GM12892 (cell line): ENCODE measurements around the gene FGF19.

Experiments used
- POLR2A ChIP-seq: IDR thresholded peaks from 2 replicates; pipeline ENCODE4 v1.6.1; 2011; ENCODE audit warnings: low read depth, low read length, control low read depth
- POLR2AphosphoS5 ChIP-seq: IDR thresholded peaks from 2 replicates; pipeline ENCODE4 v1.6.1; 2011; ENCODE audit warnings: low read depth, low read length, control low read depth

DNA sequence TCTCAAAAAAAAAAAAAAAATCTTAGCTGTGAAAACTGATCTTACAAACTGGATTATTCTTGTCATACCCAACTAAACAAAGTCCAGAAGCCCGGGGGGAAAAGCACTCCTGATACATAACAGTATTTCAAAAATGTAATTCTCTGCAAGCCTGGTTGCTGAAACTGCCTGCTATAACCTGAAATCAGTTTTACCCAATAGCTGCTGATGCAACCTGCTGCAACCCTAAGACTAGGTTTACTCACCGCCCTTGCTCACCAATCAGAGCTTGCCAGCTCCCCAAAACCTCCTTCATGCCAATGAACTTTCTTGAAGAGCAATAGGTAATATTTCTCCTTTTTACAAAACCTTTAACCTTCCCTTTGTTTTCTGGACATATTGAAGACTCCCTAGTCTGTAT, 12.4 kb downstream of the FGF19 start:
- TF ChIP-seq POLR2A (no peak), POLR2AphosphoS5 (no peak)
